ENCODE data around the gene H2BK1.

DNA sequence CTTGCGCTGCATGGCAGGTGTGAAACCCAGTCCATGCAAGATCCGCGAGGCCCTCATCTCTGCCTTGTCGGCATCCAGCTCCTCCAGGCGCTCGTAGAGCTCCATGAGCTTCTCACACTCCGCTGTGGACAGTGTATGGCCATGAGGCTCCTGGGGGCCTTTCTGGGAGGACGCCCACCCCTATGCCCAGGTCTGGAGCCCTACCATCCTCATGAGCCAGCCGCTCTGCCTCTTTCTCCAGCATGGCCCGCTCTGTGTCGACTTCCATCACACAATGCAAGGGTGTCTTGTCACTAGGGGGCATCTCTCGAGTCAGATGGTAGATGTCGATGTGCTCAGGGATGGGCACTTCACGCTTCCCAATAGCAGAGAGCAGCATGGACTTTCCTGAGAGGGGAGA lies 13.4 kb upstream of the H2BK1 start:
- no peak for TF ChIP-seq TARDBP (IDR thresholded peaks at IDR 0.05)
- no peak for TF ChIP-seq FOXA1 (IDR thresholded peaks at IDR 0.05)
- TF ChIP-seq CTBP1 (IDR thresholded peaks at IDR 0.05; ENCODE audit: borderline replicate concordance) = no peak
- TF ChIP-seq FOXK2 (IDR thresholded peaks at IDR 0.05) = no peak
- no peak for TF ChIP-seq SP1 (IDR thresholded peaks at IDR 0.05)
- TF ChIP-seq FOXM1 (IDR thresholded peaks at IDR 0.05; ENCODE audit: borderline replicate concordance) = no peak
- no peak for TF ChIP-seq LEF1 (IDR thresholded peaks at IDR 0.05; ENCODE audit: borderline replicate concordance)
- TF ChIP-seq L3MBTL2 (conservative IDR thresholded peaks at IDR 0.05) = no peak
- TF ChIP-seq, protein P1, sequence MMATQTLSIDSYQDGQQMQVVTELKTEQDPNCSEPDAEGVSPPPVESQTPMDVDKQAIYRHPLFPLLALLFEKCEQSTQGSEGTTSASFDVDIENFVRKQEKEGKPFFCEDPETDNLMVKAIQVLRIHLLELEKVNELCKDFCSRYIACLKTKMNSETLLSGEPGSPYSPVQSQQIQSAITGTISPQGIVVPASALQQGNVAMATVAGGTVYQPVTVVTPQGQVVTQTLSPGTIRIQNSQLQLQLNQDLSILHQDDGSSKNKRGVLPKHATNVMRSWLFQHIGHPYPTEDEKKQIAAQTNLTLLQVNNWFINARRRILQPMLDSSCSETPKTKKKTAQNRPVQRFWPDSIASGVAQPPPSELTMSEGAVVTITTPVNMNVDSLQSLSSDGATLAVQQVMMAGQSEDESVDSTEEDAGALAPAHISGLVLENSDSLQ (IDR thresholded peaks at IDR 0.05) = no peak
- TF ChIP-seq ZNF384 (IDR thresholded peaks at IDR 0.05) = no peak
- no peak for TF ChIP-seq BHLHE40 (IDR thresholded peaks at IDR 0.05; ENCODE audit: borderline replicate concordance)
- no peak for TF ChIP-seq SUZ12 (IDR thresholded peaks at IDR 0.05)
- TF ChIP-seq ELF4 (IDR thresholded peaks at IDR 0.05) = no peak

Data from HEK293T (cell line).